HCEC 1CT (cell line): ENCODE measurements around the gene PPM1A.
A peak's percentile ranks its signal among the peaks of the same experiment; 100 is the strongest.
"Not testable (repeated sequence)": the region's sequence is repeated elsewhere in the genome, so short reads cannot be mapped to it uniquely, and the experiment has no call there.

ENCODE experiments used
- DNase-seq: peaks from one replicate; pipeline ENCODE4 v3.0.0-alpha.2; 2017

The PPM1A gene

DNA sequence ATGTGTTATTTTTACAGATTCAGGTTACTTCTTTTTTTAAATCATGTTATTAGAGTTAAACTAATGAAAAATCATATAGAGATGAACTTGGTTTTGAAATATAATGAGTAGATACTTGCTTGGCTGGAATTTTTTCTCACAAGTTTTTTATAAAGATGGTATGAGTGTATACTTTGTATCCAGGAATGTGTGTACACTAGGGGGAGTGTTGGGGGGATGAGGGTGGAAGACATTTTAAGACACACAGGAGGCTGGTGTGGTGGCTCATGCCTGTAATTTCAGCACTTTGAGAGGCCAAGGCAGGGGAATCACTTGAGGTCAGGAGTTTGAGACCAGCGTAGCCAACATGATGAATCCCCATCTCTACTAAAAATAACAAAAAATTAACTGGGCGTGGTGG, 23.2 kb downstream of the PPM1A start:
- DNase-seq, result no peak

GRCh38 chr14:60273956-60274355, 24.9 kb downstream of the PPM1A start:
- no peak for DNase-seq

- no peak for DNase-seq
These were observed 25.4 kb downstream of the PPM1A start for GRCh38 chr14:60274448-60274847.

GRCh38 chr14:60275932-60276331, 26.9 kb downstream of the PPM1A start:
- DNase-seq, result no peak

GRCh38 chr14:60276347-60276746, 27.3 kb downstream of the PPM1A start:
- no peak for DNase-seq

GRCh38 chr14:60277605-60278190, 28.7 kb downstream of the PPM1A start:
- DNase-seq, result no peak

GRCh38 chr14:60278350-60278749, 29.3 kb downstream of the PPM1A start:
- no peak for DNase-seq

DNA sequence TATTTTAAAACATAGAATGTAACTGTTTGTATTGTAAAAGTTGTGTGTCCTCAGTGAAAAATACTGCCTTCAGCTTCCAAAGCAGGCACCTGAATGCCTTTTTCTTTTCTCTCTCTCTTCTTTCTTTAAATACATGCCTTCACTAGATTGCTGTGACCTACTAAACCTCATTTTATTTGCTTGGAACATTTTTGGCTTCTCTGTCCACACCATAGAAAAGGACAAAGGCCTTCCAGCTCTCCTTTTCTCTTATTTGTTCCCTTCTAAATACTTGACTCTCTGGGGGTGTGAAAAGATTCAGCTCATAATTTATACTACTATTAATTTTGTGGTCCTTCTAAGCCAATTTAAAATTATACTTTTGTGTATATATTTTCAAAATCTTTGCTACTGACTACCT, 38.4 kb downstream of the PPM1A start:
- no peak for DNase-seq

GRCh38 chr14:60288279-60288678, 39.3 kb downstream of the PPM1A start:
- no peak for DNase-seq

- DNase-seq, result peak; percentile 17
These were observed 45.5 kb downstream of the PPM1A start for GRCh38 chr14:60294411-60295069.

- no peak for DNase-seq
These were observed 51.0 kb downstream of the PPM1A start for GRCh38 chr14:60300019-60300418.

DNA sequence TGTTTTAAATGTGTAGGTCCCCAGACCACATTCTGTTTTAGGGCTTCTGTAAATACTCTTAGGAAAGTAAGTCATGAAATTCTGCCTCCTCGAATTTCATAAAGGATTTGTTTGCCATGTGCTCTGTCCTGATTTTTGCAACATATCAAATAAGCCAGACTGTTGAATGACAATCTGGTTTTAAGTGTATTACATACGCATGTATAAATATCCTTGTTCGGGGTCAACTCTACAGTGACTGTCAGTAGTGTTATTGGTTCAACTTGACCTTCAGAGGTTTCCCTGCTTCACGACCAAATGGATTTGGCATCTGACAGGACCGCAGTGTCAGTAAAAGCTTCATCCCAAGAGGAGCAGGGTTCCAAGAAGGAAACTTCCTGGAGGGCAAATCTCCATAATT, 52.7 kb downstream of the PPM1A start:
- no peak for DNase-seq

- no peak for DNase-seq
These were observed 53.6 kb downstream of the PPM1A start for GRCh38 chr14:60302663-60303062.

DNA sequence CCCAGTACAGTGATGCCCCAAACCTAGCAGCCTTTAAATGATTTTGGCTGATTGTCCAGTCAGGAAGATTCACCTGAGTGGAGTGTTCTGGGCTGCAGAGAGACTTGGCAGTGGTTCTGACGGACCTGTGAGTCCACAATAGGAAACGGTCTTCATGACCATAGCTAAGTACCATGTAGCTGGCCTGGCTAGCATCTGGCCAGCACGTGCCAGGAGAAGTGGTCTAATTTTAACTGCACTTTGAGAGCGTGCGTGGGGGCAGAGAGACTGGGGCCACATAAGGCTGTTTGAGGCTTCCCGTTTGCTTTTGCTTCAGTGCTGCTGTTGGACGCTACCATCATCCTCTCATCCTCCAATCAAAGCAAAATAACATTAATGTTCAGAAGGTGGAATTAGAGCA, 54.7 kb downstream of the PPM1A start:
- no peak for DNase-seq

DNA sequence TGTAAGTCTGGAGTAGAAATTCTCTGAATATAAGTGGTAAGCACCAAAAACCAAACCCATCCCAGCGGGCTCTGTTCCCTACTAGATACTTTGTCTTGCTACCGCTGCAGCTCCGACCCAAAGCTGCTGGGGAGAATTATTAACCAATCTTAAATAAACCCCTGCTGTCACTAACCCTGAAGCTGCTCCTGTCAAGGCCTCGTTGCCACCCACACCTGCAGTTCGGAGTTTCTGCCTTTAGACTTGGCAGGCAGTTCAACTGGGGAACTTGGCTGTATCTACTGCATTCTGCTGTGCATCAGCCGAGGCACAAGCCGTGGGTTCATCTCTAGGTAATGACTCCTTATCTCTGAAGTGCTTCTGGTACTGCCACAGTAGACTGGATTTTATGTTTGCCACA, 55.5 kb downstream of the PPM1A start:
- no peak for DNase-seq

GRCh38 chr14:60309867-60310552, 61.0 kb downstream of the PPM1A start:
- no peak for DNase-seq

GRCh38 chr14:60311417-60311816, 62.4 kb downstream of the PPM1A start:
- DNase-seq, result peak; percentile 9

DNA sequence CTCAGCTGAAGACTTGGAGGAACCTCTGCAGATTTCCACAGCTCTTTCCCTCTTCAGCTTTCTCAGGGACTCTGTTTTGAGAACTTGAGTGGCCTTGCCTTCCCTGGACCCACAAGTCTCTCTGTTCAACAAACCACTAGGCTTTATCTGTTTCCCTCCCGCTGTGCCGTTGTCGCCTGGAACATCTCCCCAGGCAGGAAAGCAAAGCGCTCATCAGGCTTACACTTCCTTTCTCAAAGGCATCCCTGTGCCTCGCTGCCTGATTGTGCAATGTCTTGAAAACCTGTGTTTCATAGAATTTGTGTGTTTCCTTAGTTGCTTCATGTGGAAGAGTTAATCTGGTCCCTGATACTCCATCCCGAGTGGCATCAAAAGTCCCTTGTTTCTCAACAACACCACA, 64.1 kb downstream of the PPM1A start:
- DNase-seq, result no peak

DNA sequence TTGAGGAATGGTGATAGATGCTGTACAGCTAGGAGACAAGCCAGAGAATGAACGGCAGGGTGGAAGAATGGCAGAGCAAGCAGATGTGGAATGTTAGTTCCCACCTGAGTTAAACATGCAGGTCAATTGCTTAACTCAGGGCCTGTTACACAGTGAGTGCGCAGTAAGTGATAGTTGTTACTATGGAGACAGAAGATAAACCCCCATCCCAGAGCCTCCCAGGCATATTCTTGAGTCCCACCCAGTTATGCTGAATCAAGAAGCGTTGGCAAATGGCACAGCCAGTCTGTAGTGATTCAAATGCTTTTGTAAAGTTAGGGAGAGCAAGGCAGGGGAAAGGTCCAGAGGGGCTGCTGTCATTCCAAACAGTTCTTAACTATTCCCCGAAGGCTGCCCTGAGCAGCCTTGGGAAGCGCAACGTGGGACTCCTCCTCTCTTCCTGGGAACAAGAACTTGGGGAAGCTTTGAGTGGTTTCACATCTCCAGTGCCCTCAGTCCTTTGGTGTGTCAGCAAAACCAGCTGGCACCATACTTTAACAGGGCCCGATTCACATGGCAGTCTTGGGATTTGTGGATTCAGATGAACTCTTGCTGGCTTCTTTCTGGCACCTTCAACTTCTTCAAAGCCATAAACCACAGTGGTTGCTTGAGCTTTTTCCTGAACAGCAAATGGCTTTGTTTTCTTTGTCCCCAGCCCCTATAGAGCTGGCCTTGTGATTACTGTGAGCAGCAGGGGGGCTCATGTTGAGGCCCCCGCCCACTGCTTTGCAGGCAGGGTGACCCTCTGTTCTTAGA, 66.4 kb downstream of the PPM1A start:
- DNase-seq, result no peak

- DNase-seq, result no peak
These were observed 68.6 kb downstream of the PPM1A start for GRCh38 chr14:60317609-60318008.

GRCh38 chr14:60320860-60321259, 71.8 kb downstream of the PPM1A start:
- DNase-seq, result not testable (repeated sequence)

- DNase-seq, result no peak
These were observed 74.3 kb downstream of the PPM1A start for GRCh38 chr14:60323199-60323896.

GRCh38 chr14:60324837-60325236, 75.8 kb downstream of the PPM1A start:
- DNase-seq, result no peak
